Hair follicle dermal papilla cell (primary cell): ENCODE measurements around the gene INVS. TPM values are rescaled to one million over a fixed set of nuclear protein-coding genes. Genes with fewer than 3 reads are reported as not detected.

Source experiments
- small RNA-seq: library from RNA; depleted of rRNA; stranded (forward); fragments of <200 nt; gene quantifications from one replicate; pipeline ENCODE3, GENCODE V24; 2012
- total RNA-seq: library from RNA; depleted of rRNA; stranded (reverse); fragments of >200 nt; gene quantifications from 2 replicates; pipeline ENCODE4 v1.2.3, GENCODE V29; 2012

Gene INVS
- 31.6 and 35.7 TPM in 2 replicates for total RNA-seq

GRCh38 chr9:100098887-100099721, at the start of gene INVS, which contains the start of gene ERP44:
INVS (plus strand) TSS chr9:100099243; CDS start chr9:100104522, 5,279 bp downstream.
ERP44 (minus strand) TSS chr9:100099000; CDS start chr9:100098840, 160 bp downstream.

Small RNA genes lying within 50 kb of the gene (small RNA-seq; reads per million reads assigned to genes)
- gene RN7SL75P: not detected

Other genes starting within 250 kb of the INVS start
- 20.5 and 26.3 TPM in 2 replicates for gene STX17, start 192.6 kb upstream of the INVS start, total RNA-seq
- 12.6 and 12.8 TPM in 2 replicates for gene ERP44, start 243 bp upstream of the INVS start, total RNA-seq